GM08714 (cell line): ENCODE results near the gene CFAP44.

ENCODE experiments used
- H3K4me3 ChIP-seq: fragments of 200-500 bp; sonication (Bioruptor generic); 2 replicates; pipeline ENCODE4 v1.5.1; 2014; ENCODE audit warnings: mild to moderate bottlenecking, low read length, inconsistent platforms
- ZNF274 ChIP-seq: IDR thresholded peaks from 2 replicates; pipeline ENCODE4 v1.6.1; 2012; ENCODE audit warnings: mild to moderate bottlenecking, low read depth, low read length

The CFAP44 gene

DNA sequence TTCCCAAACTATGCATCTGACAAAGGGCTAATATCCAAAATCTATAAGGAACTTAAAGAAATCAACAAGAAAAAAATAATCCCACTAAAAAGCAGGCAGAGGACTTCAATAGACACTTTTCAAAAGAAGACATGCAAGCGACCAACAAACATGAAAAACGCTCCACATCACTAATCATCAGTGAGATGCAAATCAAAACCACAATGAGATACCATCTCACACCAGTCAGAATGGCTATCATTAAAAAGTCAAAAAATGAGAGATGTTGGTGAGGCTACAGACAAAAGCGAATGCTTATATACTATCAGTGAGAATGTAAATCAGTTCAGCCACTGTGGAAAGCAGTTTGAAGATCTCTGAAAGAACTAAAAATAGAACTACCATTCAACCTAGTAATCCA, 20.2 kb downstream of the CFAP44 start:
- no peak overlapping the region for H3K4me3 ChIP-seq
- no peak for TF ChIP-seq ZNF274

DNA sequence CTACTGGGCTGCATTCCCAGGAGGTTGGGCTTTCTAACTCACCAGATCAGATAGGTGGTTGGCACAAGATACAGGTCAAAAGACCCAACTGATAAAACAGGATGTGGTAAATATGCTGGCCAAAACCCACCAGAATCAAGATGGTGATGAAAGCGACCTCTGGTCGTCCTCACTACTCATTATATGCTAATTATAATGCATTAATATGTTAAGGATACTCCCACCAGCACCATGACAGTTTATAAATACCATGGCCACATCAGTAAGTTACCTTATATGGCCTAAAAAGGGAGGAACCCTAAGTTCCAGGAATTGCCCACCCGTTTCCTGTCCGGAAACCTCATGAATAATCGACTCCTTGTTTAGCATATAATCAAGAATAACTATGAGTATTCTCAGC, 31.6 kb downstream of the CFAP44 start:
- H3K4me3 ChIP-seq, result no peak overlapping the region
- TF ChIP-seq ZNF274, result no peak

DNA sequence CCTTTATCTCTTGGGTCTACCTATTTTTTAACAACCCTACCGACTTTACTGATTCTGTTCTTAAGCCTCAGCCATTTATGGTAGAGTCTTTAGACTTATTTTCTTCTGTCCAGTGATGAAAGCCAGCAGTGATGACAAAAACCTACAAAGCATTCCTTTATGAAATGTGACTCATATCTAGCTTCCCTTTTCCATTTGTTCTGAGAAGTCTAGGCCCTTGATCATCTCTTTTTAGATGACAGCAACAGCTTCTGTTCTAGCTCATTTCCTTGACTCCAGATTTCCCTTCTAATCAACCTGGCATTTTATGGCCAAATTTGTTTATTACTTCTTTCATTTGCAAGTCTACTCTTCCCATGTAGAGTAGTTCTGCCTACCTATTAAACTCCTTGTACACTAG, 36.1 kb downstream of the CFAP44 start:
- H3K4me3 ChIP-seq, result no peak overlapping the region
- no peak for TF ChIP-seq ZNF274

- no peak for TF ChIP-seq ZNF274
- no peak overlapping the region for H3K4me3 ChIP-seq
Observed at GRCh38 chr3:113404637-113405036, 36.7 kb downstream of the CFAP44 start.
